ENCODE data around the gene NOTUM.

The NOTUM gene

GRCh38 chr17:81976332-81977210 lies 15.6 kb upstream of the NOTUM start:
- DNase-seq: no peak

- DNase-seq: no peak
These were observed 12.4 kb upstream of the NOTUM start for GRCh38 chr17:81973432-81973831.

GRCh38 chr17:81968850-81969812 lies 8.1 kb upstream of the NOTUM start:
- no peak for DNase-seq

DNA sequence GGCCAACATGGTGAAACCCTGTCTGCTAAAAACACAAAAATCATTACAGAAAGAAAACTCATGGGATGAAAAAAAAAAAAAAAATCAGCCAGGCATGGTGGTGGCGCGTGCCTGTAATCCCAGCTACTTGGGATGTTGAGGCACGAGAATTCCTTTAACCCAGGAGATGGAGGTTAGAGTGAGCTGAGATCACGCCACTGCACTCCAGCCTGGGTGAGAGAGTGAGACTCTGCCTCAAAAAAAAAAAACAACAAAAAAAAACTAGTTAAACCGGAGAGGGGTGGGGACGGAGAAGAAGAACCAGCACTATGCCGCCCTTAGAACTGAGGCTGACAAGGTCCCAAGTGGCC lies 7.4 kb upstream of the NOTUM start:
- no peak for DNase-seq

DNA sequence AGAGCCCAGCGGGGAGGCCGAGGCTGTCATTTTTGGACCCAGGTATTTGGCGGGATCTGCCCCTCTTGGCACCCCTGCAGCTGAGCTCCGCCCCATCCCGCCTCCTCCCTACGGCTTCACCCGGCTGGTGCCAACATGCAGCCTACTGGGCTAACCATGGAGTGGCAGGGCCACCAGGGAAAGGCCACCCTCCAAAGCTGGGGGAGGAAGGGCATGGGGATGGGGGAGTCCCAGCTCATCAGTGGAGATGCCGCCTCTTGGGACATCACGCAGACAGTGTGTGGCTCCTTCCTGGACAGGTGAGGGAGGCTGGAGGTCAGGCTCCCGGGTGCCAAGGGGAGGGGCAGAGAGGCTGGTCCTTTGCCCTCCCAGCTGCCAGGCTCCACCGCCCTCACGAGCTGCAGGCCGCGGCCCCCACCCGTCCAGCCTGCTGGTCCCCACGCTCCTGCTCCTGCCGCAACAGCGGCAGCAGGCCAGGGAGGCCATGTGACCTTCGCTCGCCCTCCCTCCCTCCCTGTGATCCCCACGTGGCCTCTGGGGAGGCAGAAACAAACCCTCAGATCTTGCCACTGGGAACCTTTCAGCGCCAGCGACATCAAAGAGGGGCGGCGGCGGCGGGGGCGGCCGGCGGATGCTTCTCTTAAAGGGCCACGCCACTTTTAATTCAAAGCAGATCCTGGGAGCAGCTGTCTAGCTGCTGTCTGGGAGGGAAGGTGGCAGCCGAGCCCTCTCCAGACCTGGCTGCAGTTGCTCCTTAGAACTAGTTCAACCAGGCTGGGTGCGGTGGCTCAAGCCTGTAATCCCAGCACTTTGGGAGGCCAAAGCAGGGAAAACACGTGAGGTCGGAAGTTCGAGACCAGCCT lies 6.8 kb upstream of the NOTUM start:
- no peak for DNase-seq

- no peak for DNase-seq
These were observed 6.2 kb upstream of the NOTUM start for GRCh38 chr17:81967244-81967532.

- DNase-seq: no peak
These were observed 5.6 kb upstream of the NOTUM start for GRCh38 chr17:81966343-81967243.

GRCh38 chr17:81964081-81964849 lies 3.3 kb upstream of the NOTUM start:
- no peak for DNase-seq

DNA sequence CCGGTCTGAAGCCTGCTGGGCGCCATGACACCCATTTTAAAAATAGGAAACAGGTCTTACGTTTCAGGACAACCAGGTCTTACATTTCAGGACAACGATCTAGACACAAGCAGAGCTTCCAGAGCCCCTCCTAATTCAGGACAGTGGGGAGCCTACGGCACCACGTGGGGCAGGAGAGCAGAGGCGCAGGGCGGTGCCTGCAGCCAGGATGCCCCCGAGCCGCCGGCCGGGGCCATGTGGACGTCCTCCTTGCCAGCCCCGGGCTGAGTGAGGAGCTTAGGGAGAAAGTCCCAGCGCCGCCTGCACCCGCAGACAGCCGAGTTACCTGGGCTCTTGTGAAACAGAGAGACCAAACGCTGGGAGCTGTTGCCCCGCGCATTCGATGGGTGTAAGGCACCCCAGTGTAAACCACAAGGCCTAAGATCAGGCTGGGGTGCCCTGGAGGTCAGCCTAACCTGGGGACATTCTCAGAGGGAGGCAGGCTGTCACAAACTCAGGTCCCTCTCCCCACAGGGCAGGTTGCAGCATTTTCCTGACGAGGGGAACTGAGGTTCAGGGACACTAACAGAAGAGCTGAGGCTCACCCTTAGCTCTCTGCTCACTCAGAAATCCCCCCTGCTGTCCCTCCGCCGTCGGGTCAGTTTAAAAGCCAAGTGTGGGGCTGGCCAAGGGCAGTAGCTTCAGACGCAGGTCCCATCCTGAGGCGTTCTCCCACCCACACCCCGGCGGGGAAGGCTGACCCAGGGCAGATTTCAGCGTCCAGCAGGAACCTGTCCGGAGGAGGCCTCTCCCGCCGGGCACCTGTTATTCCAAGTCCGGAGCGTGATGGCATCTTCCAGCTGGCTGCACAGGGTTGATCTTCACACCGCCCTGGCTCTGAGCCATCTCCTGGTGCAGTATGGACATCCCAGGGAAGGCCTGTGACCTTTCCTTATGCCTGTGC lies 1.8 kb upstream of the NOTUM start:
- no peak for DNase-seq

GRCh38 chr17:81961521-81962498 lies 823 bp upstream of the NOTUM start:
- no peak for DNase-seq

GRCh38 chr17:81960130-81960958 lies 643 bp downstream of the NOTUM start:
- DNase-seq: no peak

- no peak for DNase-seq
These were observed 1.4 kb downstream of the NOTUM start for GRCh38 chr17:81959362-81960129.

DNA sequence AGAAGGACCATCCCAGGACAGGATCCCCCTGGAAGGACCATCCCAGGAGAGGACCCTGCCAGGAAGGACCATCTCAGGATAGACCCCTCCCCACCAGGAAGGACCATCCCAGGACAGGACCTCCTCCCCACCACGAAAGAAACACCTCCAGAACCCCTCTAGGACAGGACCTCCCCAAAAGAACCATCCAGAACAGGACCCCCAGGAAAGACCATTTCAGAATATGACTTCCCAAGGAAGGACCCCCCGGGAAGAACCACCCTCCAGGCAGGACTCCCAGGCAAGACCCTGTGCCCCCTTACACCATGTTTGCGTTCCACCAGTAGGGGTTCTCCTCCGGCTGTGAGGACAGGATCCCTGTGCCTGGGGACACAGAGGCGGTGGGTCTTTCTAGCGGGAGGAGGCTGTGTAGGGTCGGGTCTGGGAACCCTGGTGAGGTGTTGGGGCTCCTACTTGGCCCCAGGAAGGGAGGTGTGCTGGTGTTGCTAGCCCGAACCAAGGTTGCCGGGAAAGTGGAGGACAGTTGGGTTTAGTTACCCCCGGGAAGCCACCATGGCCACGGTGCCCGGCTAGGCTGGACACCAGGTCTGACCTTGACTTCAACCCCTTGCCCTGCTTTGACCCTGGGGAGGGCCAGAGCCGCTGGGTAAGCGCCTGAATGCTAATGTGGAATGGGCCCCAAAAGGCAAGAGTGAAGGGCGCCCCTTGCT lies 2.2 kb downstream of the NOTUM start:
- no peak for DNase-seq

GRCh38 chr17:81957691-81958432 lies 3.1 kb downstream of the NOTUM start:
- no peak for DNase-seq

Data from NCI-H446 treated with DMSO at 0.1 percent for 48 hours (cell line).